Prostate gland (tissue), 2 donors: ENCODE results near the gene DST. TPM values are rescaled to one million over a fixed set of nuclear protein-coding genes. Genes with fewer than 3 reads are reported as not detected.

Experiments
- DNase-seq: peaks from one replicate; pipeline ENCODE4 v3.0.0-alpha.2; 2019; ENCODE audit warnings: low spot score
- H3K27ac ChIP-seq, 2 donors: fragments of 200-600 bp; sonication (generic); 2 replicates each; pipeline ENCODE4 v1.5.1; 2017 to 2019
- H3K27me3 ChIP-seq: fragments of 200-600 bp; sonication (generic); replicated peaks from 2 replicates; pipeline ENCODE4 v1.5.1; 2019; ENCODE audit not compliant: insufficient read depth
- H3K36me3 ChIP-seq, 2 donors: fragments of 200-600 bp; sonication (generic); 1 replicate in 1 of 2; 2 replicates in 1 of 2; pipeline versions ENCODE4 v1.5.1 to v1.8.1; 2017 to 2019
- H3K4me1 ChIP-seq: fragments of 200-600 bp; sonication (generic); replicated peaks from 2 replicates; pipeline ENCODE4 v1.5.1; 2019
- H3K4me3 ChIP-seq, 2 donors: fragments of 200-600 bp; sonication (generic); 2 replicates each; pipeline ENCODE4 v1.5.1; 2017 to 2019
- H3K9me3 ChIP-seq: fragments of 200-600 bp; sonication (generic); 2 replicates; pipeline ENCODE4 v1.5.1; 2017
- CTCF ChIP-seq, 4 experiments: fragments of 200-600 bp in 2 of 4; fragments of 450-650 bp in 2 of 4; sonication (generic) in 2 of 4; IDR thresholded peaks; 1 replicate in 3 of 4; 2 replicates in 1 of 4; pipeline ENCODE4 v1.5.1; 2016 to 2019; ENCODE audit warnings: antibody characterized with exemption in 4 of 4, mild to moderate bottlenecking in 2 of 4, moderate library complexity in 2 of 4
- POLR2A ChIP-seq: fragments of 450-650 bp; IDR thresholded peaks from one replicate; pipeline ENCODE4 v1.6.1; 2016; ENCODE audit warnings: antibody characterized with exemption, mild to moderate bottlenecking
- POLR2AphosphoS5 ChIP-seq: sonication (generic); formaldehyde crosslinking; IDR thresholded peaks from one replicate; pipeline ENCODE4 v1.6.1; 2017; ENCODE audit warnings: antibody characterized with exemption
- WGBS: methylation state at CpG from one replicate; pipeline ENCODE4 v1.1.5; 2018; 5-methylcytosine and 5-hydroxymethylcytosine counted together
- intact Hi-C: fragments of 100-400 bp; cut with DNase I; formaldehyde crosslinking; loops from one replicate; pipeline ENCODE4 v1.14.2; 2022
- total RNA-seq, 2 donors: library from RNA; depleted of rRNA; stranded (reverse); fragments of >200 nt; gene quantifications; one replicate each; pipeline ENCODE4 v1.1.0, GENCODE V29; 2016

DST gene
- total RNA-seq, 2 donors from 2014 or later = 131 to 242 TPM

- no peak for DNase-seq
- intact Hi-C loops = no loop called here
- no peaks in the 10 kb centered on the region for H3K4me1 ChIP-seq
- no peak overlapping the region for H3K4me3 ChIP-seq
- WGBS = 67% methylated on average over 4 of the region's 4 CpGs
- H3K9me3 ChIP-seq = no peaks in the 10 kb centered on the region
- TF ChIP-seq POLR2AphosphoS5 = no peak
- TF ChIP-seq CTCF (IDR thresholded peaks at IDR 0.05) = no peak
- TF ChIP-seq POLR2A = no peak
- H3K27me3 ChIP-seq = no peaks in the 10 kb centered on the region
- no peak overlapping the region for H3K27ac ChIP-seq
- H3K36me3 ChIP-seq = no peaks in the 10 kb centered on the region
Measured at GRCh38 chr6:56581296-56581925, 61.3 kb downstream of the DST start.

GRCh38 chr6:56580271-56580670 is 62.4 kb downstream of the DST start:
- H3K4me3 ChIP-seq = no peak overlapping the region
- no peaks in the 10 kb centered on the region for H3K27me3 ChIP-seq

GRCh38 chr6:56579155-56579851 is 63.4 kb downstream of the DST start:
- H3K27me3 ChIP-seq = no peaks in the 10 kb centered on the region
- no peak overlapping the region for H3K27ac ChIP-seq
- 88% methylated on average over 2 of the region's 2 CpGs for WGBS
- TF ChIP-seq CTCF (IDR thresholded peaks at IDR 0.05) (no peak), POLR2A (no peak), POLR2AphosphoS5 (no peak)
- H3K4me3 ChIP-seq = no peak overlapping the region
- H3K9me3 ChIP-seq = no peaks in the 10 kb centered on the region
- intact Hi-C loops = no loop called here
- DNase-seq = no peak
- H3K36me3 ChIP-seq = no peaks in the 10 kb centered on the region
- H3K4me1 ChIP-seq = no peaks in the 10 kb centered on the region

More at GRCh38 chr6:56580271-56580670, 62.4 kb downstream of the DST start:
- intact Hi-C loops = no loop called here
- DNase-seq = no peak
- H3K9me3 ChIP-seq = no peaks in the 10 kb centered on the region
- no peaks in the 10 kb centered on the region for H3K36me3 ChIP-seq
- TF ChIP-seq CTCF (IDR thresholded peaks at IDR 0.05) = no peak
- no peak for TF ChIP-seq POLR2AphosphoS5
- no peak for TF ChIP-seq POLR2A
- no peak overlapping the region for H3K27ac ChIP-seq
- H3K4me1 ChIP-seq = no peaks in the 10 kb centered on the region
- WGBS = 98% methylated on average over 5 of the region's 5 CpGs

- DNase-seq = no peak
- Histone ChIP-seq H3K27me3 (no peaks in the 10 kb centered on the region), H3K36me3 (no peaks in the 10 kb centered on the region), H3K4me1 (no peaks in the 10 kb centered on the region), H3K9me3 (no peaks in the 10 kb centered on the region), H3K4me3 (no peak overlapping the region), H3K27ac (no peak overlapping the region)
- 93% methylated on average over 3 of the region's 3 CpGs for WGBS
- TF ChIP-seq POLR2AphosphoS5 (no peak), CTCF (IDR thresholded peaks at IDR 0.05) (no peak), POLR2A (no peak)
- intact Hi-C loops = no loop called here
Measured at GRCh38 chr6:56575736-56576135, 67.0 kb downstream of the DST start.

- Histone ChIP-seq H3K36me3 (no peaks in the 10 kb centered on the region), H3K27ac (no peak overlapping the region), H3K9me3 (no peaks in the 10 kb centered on the region), H3K4me3 (no peak overlapping the region), H3K4me1 (no peaks in the 10 kb centered on the region), H3K27me3 (no peaks in the 10 kb centered on the region)
- TF ChIP-seq CTCF (IDR thresholded peaks at IDR 0.05) = no peak
- WGBS = 91% methylated on average over 2 of the region's 2 CpGs
- no peak for DNase-seq
- intact Hi-C loops = no loop called here
Measured at GRCh38 chr6:56574292-56574691, 68.4 kb downstream of the DST start.
